Measurements from ENCODE around the gene MEF2D. TPM values are rescaled to one million over a fixed set of nuclear protein-coding genes. Genes with fewer than 3 reads are reported as not detected.

The MEF2D gene
- total RNA-seq, 1 experiment from 2014 or later = 18.7 TPM

- no peak for DNase-seq
- no CpG with 5 or more reads among the region's 1 CpG for WGBS (ENCODE audit: extremely low coverage, insufficient read length, low lambda C conversion rate)
- Mint-ChIP-seq H3K9me3 (no peaks in the 10 kb centered on the region), H3K4me3 (no peak overlapping the region), H3K4me1 (peaks cover 36 to 53% of the 10 kb centered on the region in 2 experiments), H3K27me3 (ENCODE audit: low read depth) (peaks cover 44% of the 10 kb centered on the region), H3K27ac (no peak overlapping the region), H3K36me3 (ENCODE audit: insufficient read depth in 1 of 3, low read depth in 3 of 3) (peaks cover 0 to 3% (median 2%) of the 10 kb centered on the region in 3 experiments; a peak in 2 of 7 replicates)
- Histone ChIP-seq H2BK12ac (ENCODE audit: insufficient read length, low read depth, low read length) (no peak overlapping the region), H2BK120ac (ENCODE audit: low read depth, low read length, poor library complexity, severe bottlenecking) (no peak overlapping the region), H2BK5ac (ENCODE audit: insufficient read length, low read length) (no peak overlapping the region), H2AK5ac (ENCODE audit: insufficient read length, low read length) (no peak overlapping the region), H3K23me2 (ENCODE audit: insufficient read length, low read depth, low read length, poor library complexity, severe bottlenecking) (peaks cover 13% of the 10 kb centered on the region), H3K18ac (ENCODE audit: insufficient read length, low read depth, low read length) (no peak overlapping the region), H3K4me1 (ENCODE audit: insufficient read depth, low read length) (peaks cover 5% of the 10 kb centered on the region; the same call in 1 of the 2 replicates), H4K91ac (ENCODE audit: insufficient read length, low read depth, low read length) (no peak overlapping the region), H2BK15ac (ENCODE audit: low read depth, low read length) (no peak overlapping the region), H3K27ac (ENCODE audit: insufficient read length, low read depth, low read length) (no peak overlapping the region), H2AFZ (ENCODE audit: low read length) (no peak overlapping the region), H3K56ac (ENCODE audit: insufficient read length, low read depth, low read length) (no peak overlapping the region), H3T11ph (ENCODE audit: low read length) (no peak overlapping the region), H4K20me1 (ENCODE audit: control insufficient read depth, insufficient read depth, insufficient read length) (no peaks in the 10 kb centered on the region), H3K9me3 (ENCODE audit: control insufficient read depth, low read depth, low read length) (no peaks in the 10 kb centered on the region), H3K23ac (ENCODE audit: insufficient read length, low read depth, low read length) (no peak overlapping the region), H3K27me3 (ENCODE audit: insufficient read depth, low read length) (peaks cover 12% of the 10 kb centered on the region), H3K79me2 (ENCODE audit: insufficient read depth, low read length) (no peaks in the 10 kb centered on the region), H3K9ac (ENCODE audit: extremely low read depth, insufficient read length, low read length) (no peak overlapping the region), H4K5ac (ENCODE audit: insufficient read length, low read depth, low read length) (no peak overlapping the region), H3K14ac (ENCODE audit: insufficient read depth, low read length) (no peak overlapping the region), H3K79me1 (ENCODE audit: insufficient read depth, low read depth, low read length, poor library complexity, severe bottlenecking) (no peaks in the 10 kb centered on the region), H4K8ac (replicated peaks; ENCODE audit: insufficient read length, low read depth, low read length) (no peak overlapping the region), H3K4me2 (ENCODE audit: insufficient read depth, insufficient read length, low read length) (no peak overlapping the region), H2BK20ac (ENCODE audit: low read depth, low read length, poor library complexity, severe bottlenecking) (no peak overlapping the region), H3K4ac (ENCODE audit: low read depth, low read length) (no peak overlapping the region)
- TF ChIP-seq CTCF (conservative IDR thresholded peaks at IDR 0.05) = no peak
These were observed 83.6 kb downstream of the MEF2D start for GRCh38 chr1:156416993-156417392.
